OCI-LY1 (cell line): Measurements from ENCODE around the gene ZNF407.

ENCODE experiments used
- H2AFZ ChIP-seq: fragments of 200-600 bp; sonication (generic), shearing (Covaris generic); 2 replicates; pipeline ENCODE4 v1.6.0; 2014; ENCODE audit warnings: antibody characterized with exemption, mild to moderate bottlenecking, low read length
- H3F3A ChIP-seq: fragments of 200-600 bp; sonication (generic), shearing (Covaris generic); 2 replicates; pipeline ENCODE4 v1.6.0; 2014; ENCODE audit warnings: mild to moderate bottlenecking, antibody characterized with exemption, low read length, moderate library complexity; ENCODE audit not compliant: insufficient read depth
- H3K27ac ChIP-seq: fragments of 200-600 bp; sonication (generic); 2 replicates; pipeline ENCODE4 v1.5.1; 2014; ENCODE audit warnings: low read length, mixed run types, mild to moderate bottlenecking, low read depth; ENCODE audit not compliant: poor library complexity, severe bottlenecking
- H3K27me3 ChIP-seq: fragments of 200-600 bp; sonication (generic); 2 replicates; pipeline ENCODE4 v1.6.0; 2014; ENCODE audit warnings: antibody characterized with exemption, mild to moderate bottlenecking, low read length, moderate library complexity; ENCODE audit not compliant: insufficient read depth
- H3K36me3 ChIP-seq: fragments of 200-600 bp; sonication (generic); 2 replicates; pipeline ENCODE4 v1.6.1; 2014; ENCODE audit warnings: mild to moderate bottlenecking, antibody characterized with exemption, low read length, moderate library complexity, mixed read lengths; ENCODE audit not compliant: insufficient read depth
- H3K4me1 ChIP-seq: fragments of 200-600 bp; sonication (generic); 2 replicates; pipeline ENCODE4 v1.5.1; 2014; ENCODE audit warnings: mild to moderate bottlenecking, low read length, moderate library complexity; ENCODE audit not compliant: insufficient read depth, severe bottlenecking
- H3K4me2 ChIP-seq: fragments of 200-600 bp; sonication (generic), shearing (Covaris generic); 2 replicates; pipeline ENCODE4 v1.6.1; 2014; ENCODE audit warnings: low read length
- H3K4me3 ChIP-seq: fragments of 200-600 bp; sonication (generic); 2 replicates; pipeline ENCODE4 v1.5.1; 2014; ENCODE audit warnings: low read length, low read depth, mild to moderate bottlenecking, mixed read lengths; ENCODE audit not compliant: poor library complexity, severe bottlenecking
- H3K79me2 ChIP-seq: fragments of 200-600 bp; shearing (Covaris generic); 2 replicates; pipeline ENCODE4 v1.6.1; 2016; ENCODE audit warnings: mixed run types, low read length, mixed read lengths; ENCODE audit not compliant: insufficient read depth
- H3K9ac ChIP-seq: fragments of 200-600 bp; sonication (generic), shearing (Covaris generic); 2 replicates; pipeline ENCODE4 v1.6.1; 2014; ENCODE audit warnings: mild to moderate bottlenecking, low read length, mixed read lengths
- H3K9me2 ChIP-seq: fragments of 200-600 bp; sonication (generic), shearing (Covaris generic); 2 replicates; pipeline ENCODE4 v1.6.1; 2014; ENCODE audit warnings: low read depth, mild to moderate bottlenecking, low read length, mixed read lengths
- H3K9me3 ChIP-seq: fragments of 200-600 bp; shearing (Covaris generic); 2 replicates; pipeline ENCODE4 v1.6.1; 2014; ENCODE audit warnings: low read length, mixed read lengths
- H4K20me1 ChIP-seq: fragments of 200-600 bp; sonication (generic), shearing (Covaris generic); 2 replicates; pipeline ENCODE4 v1.6.0; 2016; ENCODE audit warnings: mild to moderate bottlenecking, low read length; ENCODE audit not compliant: insufficient read depth
- EZH2 ChIP-seq: fragments of 200-600 bp; sonication (generic), shearing (Covaris generic); IDR thresholded peaks from 2 replicates; pipeline ENCODE4 v1.8.0; 2017; ENCODE audit warnings: borderline replicate concordance, mixed run types, mild to moderate bottlenecking, antibody characterized with exemption, low read length, moderate library complexity, mixed read lengths
- TF ChIP-seq, protein P1 (sequence below): fragments of 200-600 bp; sonication (generic), shearing (Covaris generic); IDR thresholded peaks from 2 replicates; pipeline ENCODE4 v1.5.1; 2017; ENCODE audit warnings: mild to moderate bottlenecking, antibody characterized with exemption, low read length, moderate library complexity, mixed read lengths

Gene ZNF407

GRCh38 chr18:74994502-74995418, 397.1 kb downstream of the ZNF407 start:
- Histone ChIP-seq H3K27me3 (no peaks in the 10 kb centered on the region), H3K79me2 (no peaks in the 10 kb centered on the region), H2AFZ (no peak overlapping the region), H3K9me3 (no peaks in the 10 kb centered on the region), H3K9me2 (no peaks in the 10 kb centered on the region), H3K9ac (no peak overlapping the region), H3K4me3 (no peak overlapping the region), H3K4me1 (peaks cover 4% of the 10 kb centered on the region), H3K27ac (no peak overlapping the region), H3K4me2 (no peak overlapping the region), H3F3A (no peaks in the 10 kb centered on the region), H4K20me1 (no peaks in the 10 kb centered on the region), H3K36me3 (no peaks in the 10 kb centered on the region)
- TF ChIP-seq EZH2, result no peak
- TF ChIP-seq, protein P1, sequence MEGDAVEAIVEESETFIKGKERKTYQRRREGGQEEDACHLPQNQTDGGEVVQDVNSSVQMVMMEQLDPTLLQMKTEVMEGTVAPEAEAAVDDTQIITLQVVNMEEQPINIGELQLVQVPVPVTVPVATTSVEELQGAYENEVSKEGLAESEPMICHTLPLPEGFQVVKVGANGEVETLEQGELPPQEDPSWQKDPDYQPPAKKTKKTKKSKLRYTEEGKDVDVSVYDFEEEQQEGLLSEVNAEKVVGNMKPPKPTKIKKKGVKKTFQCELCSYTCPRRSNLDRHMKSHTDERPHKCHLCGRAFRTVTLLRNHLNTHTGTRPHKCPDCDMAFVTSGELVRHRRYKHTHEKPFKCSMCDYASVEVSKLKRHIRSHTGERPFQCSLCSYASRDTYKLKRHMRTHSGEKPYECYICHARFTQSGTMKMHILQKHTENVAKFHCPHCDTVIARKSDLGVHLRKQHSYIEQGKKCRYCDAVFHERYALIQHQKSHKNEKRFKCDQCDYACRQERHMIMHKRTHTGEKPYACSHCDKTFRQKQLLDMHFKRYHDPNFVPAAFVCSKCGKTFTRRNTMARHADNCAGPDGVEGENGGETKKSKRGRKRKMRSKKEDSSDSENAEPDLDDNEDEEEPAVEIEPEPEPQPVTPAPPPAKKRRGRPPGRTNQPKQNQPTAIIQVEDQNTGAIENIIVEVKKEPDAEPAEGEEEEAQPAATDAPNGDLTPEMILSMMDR, result no peak

DNA sequence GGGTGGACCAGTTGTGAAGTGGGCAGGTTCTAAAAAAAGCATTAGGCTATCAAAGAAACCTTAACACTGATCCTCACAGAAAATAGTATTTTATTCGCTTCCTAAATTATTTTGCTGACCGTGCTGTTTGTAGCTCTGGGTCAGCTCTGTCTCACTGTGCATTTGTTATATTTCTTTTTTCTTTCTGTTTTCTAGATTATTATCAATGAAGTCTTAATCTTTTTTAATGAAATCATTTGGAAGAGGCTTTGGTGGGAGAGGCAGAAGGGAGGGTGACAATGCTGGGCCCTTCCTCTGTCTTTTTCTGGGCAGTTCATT, 397.7 kb downstream of the ZNF407 start:
- Histone ChIP-seq H3K79me2 (no peaks in the 10 kb centered on the region), H3F3A (no peaks in the 10 kb centered on the region), H2AFZ (no peak overlapping the region), H4K20me1 (no peaks in the 10 kb centered on the region), H3K9me2 (no peaks in the 10 kb centered on the region), H3K27ac (no peak overlapping the region), H3K4me2 (no peak overlapping the region), H3K4me3 (no peak overlapping the region), H3K27me3 (no peaks in the 10 kb centered on the region), H3K4me1 (peaks cover 4% of the 10 kb centered on the region), H3K36me3 (no peaks in the 10 kb centered on the region), H3K9me3 (no peaks in the 10 kb centered on the region), H3K9ac (no peak overlapping the region)
- TF ChIP-seq, protein P1, result no peak
- TF ChIP-seq EZH2, result no peak

- H3K9ac ChIP-seq, result no peak overlapping the region
- no peaks in the 10 kb centered on the region for H3K79me2 ChIP-seq
- H3K9me2 ChIP-seq, result no peaks in the 10 kb centered on the region
- H3K9me3 ChIP-seq, result no peaks in the 10 kb centered on the region
- no peak overlapping the region for H2AFZ ChIP-seq
- no peaks in the 10 kb centered on the region for H3F3A ChIP-seq
- no peak overlapping the region for H3K27ac ChIP-seq
- no peaks in the 10 kb centered on the region for H4K20me1 ChIP-seq
- no peak overlapping the region for H3K4me3 ChIP-seq
- no peak overlapping the region for H3K4me2 ChIP-seq
- H3K27me3 ChIP-seq, result no peaks in the 10 kb centered on the region
- H3K36me3 ChIP-seq, result no peaks in the 10 kb centered on the region
- no peaks in the 10 kb centered on the region for H3K4me1 ChIP-seq
- TF ChIP-seq, protein P1, result no peak
- no peak for TF ChIP-seq EZH2
Measured at GRCh38 chr18:74996055-74996454, 398.4 kb downstream of the ZNF407 start.
